Suprapubic skin (tissue), 3 donors: ENCODE results near the gene KCNJ1.

Experiments
- POLR2A ChIP-seq, 2 donors: fragments of 450-650 bp; IDR thresholded peaks; one replicate each; pipeline ENCODE4 v1.6.1; 2017; ENCODE audit warnings: antibody characterized with exemption in 2 of 2, mild to moderate bottlenecking in 2 of 2, moderate library complexity in 2 of 2
- TF ChIP-seq, protein P1 (sequence below), 2 donors: fragments of 200-600 bp in 1 of 2; fragments of 450-650 bp in 1 of 2; sonication (generic) in 1 of 2; IDR thresholded peaks; one replicate each; pipeline ENCODE4 v1.5.1; 2016 to 2019; ENCODE audit warnings: antibody characterized with exemption in 2 of 2, mild to moderate bottlenecking in 1 of 2, moderate library complexity in 1 of 2

- TF ChIP-seq, protein P1, sequence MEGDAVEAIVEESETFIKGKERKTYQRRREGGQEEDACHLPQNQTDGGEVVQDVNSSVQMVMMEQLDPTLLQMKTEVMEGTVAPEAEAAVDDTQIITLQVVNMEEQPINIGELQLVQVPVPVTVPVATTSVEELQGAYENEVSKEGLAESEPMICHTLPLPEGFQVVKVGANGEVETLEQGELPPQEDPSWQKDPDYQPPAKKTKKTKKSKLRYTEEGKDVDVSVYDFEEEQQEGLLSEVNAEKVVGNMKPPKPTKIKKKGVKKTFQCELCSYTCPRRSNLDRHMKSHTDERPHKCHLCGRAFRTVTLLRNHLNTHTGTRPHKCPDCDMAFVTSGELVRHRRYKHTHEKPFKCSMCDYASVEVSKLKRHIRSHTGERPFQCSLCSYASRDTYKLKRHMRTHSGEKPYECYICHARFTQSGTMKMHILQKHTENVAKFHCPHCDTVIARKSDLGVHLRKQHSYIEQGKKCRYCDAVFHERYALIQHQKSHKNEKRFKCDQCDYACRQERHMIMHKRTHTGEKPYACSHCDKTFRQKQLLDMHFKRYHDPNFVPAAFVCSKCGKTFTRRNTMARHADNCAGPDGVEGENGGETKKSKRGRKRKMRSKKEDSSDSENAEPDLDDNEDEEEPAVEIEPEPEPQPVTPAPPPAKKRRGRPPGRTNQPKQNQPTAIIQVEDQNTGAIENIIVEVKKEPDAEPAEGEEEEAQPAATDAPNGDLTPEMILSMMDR (IDR thresholded peaks at IDR 0.05): no peak
- no peak for TF ChIP-seq POLR2A (IDR thresholded peaks at IDR 0.05)
These were observed 66.2 kb downstream of the KCNJ1 start for GRCh38 chr11:128800871-128801417.
